Medulla oblongata (tissue), 1 donor: ENCODE data around the gene CUL4A.
"Not testable (repeated sequence)": the region's sequence is repeated elsewhere in the genome, so short reads cannot be mapped to it uniquely, and the experiment has no call there.

Source experiments
- DNase-seq: peaks from one replicate; pipeline ENCODE4 v3.0.0-alpha.2; 2015; ENCODE audit errors: extremely low spot score

CUL4A gene

DNA sequence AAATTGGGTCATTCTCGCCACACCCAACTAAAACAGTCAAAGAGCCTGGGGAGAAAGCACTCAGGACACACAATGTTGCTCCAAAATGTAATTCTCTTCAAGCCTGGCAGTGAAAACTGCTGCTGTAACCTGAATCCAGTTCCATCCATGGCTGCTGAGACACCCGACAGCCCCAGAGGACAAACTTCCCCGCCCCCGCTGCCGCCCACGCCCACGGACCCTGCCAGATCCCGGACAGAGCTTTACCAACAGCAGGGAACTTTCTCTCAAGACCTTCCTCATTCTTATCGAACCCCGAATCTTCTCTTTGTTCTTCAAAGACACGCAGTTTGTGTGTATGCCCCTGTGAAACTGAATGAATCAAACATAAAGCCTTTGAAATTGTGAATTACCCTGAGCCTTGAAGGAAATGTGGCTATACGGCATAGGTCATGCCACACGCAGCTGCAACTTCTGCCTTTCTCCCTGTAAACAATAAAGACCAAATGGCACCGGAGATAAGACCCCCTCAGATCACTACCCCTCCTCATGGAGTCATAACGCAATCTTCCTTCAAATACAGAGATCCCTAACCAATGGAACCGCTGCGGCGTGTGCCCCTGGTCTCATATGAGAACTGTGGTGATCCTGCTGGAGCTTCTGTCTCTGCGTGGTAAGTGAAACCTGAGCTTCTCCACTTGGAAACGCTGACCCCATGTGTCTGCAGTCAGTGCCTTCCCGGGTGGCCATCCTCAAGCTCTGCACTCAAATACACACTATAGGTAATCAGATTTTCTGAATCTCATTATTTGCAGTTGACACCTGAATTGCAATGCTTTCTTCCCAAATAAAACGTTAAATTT lies 82.8 kb downstream of the CUL4A start:
- peak; percentile 16 for DNase-seq

DNA sequence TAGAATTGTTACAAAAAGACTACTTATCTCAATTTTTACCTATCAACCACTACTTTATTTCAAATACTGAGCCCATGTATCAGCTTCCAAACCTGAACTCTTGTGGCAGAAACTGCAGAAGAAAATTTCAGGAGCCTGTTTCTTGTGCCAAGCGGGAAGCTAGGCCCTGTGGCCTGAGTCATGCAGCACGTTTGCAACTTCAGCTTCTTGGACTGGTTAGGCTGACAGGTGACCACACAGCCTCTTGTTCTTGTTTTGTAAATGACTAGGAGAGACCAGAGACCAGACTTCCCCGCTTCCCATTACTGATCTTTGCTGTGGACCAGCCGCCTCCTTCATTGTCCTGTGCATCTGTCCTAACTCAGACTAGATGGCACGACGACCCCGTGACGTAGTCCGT lies 84.3 kb downstream of the CUL4A start:
- no peak for DNase-seq

DNA sequence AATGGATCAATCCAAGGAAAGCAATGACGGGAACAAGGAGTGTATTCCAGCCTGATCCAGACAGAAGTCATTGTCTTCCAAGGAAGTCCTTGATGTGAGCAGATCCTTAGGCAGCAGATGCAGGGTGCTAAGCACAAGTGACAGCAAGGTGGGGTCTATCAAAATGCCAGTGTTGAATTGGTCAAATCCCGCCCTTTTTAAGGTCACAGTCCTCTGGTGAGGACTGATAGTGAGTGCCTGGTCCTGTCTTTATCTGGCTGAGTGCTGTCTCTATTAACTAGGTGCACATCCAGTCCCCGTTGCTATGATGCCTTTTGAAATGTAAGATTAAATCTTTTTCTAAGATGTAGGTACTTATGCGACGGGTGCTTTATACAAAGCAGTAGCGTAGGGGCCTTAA lies 86.4 kb downstream of the CUL4A start:
- no peak for DNase-seq

DNA sequence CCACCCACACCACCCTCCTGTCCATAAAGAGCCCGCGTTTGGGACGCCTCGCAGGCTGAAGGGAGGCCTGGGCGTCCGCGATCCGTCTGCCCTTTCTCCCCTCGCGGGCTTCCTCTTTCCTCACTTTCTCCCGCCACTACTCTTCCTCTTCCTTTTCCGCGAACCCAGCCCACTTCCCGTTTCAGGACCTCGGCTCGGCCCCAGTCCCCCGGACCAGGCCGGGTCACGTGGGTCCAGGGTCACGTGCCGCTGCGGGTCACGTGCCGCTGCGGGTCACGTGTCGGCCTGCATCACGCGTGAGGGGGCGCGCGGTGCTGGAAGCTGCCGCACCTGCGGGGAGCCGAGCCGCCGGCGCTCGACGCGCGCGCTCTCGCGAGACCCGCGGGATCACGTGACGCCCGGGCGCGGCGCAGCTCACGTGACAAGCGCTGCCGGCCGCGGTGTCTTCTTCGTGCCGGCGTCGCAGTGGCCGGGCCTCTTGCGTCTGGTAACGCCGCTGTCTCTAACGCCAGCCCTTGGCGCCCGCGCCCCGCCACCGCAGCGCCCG lies 87.5 kb downstream of the CUL4A start, which contains the start of gene LAMP1:
Gene LAMP1 (plus strand): TSS at position 417 of the 547 bp plus-strand sequence. CDS start 196 bp downstream, outside the sequence.
- peak; percentile 95 for DNase-seq

DNA sequence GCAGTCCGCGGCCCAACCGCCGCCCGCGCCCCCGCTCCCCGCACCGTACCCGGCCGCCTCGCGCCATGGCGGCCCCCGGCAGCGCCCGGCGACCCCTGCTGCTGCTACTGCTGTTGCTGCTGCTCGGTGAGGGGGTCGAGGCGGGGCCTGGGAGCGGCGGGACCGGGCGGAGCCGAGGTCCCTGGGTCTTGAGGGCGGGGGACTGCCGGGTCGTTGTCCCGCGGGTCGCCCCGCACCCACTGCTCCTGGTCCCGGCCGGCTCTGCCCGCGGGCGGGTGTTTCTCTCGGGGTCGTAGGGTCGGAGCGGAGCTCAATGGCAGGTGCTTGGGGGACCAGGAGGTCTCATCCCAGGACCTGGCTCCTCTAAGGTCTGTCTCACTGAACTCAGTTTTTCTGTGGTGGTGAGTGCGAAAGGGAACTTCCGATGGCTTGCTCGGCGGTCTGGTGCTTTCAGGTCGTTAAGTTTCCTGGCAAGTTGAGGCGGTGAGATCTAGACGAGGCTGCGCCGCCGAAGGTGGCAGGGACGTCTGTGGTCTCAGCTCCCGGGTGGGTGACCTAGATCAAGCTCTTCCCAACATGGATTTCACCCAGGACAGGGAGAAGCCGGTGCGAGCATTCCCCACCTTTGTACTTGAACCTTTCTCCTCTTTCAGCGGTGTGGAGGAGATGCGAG lies 88.1 kb downstream of the CUL4A start:
- DNase-seq, result peak; percentile 30

DNA sequence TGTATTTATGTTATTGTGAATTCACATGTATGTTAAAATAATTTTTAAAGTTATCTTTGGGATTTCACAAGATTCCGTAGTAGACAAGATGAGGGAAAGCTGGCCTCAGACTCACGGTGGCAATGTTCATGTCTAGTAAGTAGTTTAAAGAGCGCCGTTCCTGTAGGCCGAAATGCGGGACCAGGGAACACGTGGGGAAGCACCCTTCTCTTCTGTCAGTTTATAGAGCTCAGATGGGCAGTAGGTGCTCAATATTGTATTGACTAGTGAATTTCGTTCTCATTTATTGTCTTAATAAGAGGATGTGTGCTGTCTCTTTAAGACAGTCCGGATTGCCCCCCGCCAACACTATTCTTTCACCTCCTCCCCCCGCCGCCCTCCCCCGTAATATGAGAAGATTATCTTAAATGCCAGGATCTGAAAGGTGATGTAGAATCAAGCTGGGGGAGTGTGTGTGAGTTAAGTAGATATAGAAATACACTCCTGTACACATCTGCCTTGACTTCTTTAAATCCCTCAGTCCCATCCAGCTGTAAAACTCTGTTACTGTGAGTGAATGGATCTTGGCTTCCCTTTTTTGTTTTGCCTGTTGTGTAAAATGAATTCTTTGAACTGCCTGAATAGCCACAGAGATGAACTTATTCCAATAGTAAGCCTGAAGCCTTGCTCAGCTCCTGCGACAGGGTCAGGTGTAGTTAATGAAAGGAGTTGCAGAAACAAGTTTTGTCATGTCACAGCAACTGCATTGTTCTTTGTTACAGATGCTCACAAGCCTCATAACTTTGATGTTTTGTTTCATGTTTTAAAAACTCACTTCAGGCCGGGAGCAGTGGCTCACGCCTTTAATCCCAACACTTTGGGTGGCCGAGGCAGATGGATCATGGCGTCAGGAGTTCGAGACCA lies 88.9 kb downstream of the CUL4A start:
- DNase-seq, result peak; percentile 9

DNA sequence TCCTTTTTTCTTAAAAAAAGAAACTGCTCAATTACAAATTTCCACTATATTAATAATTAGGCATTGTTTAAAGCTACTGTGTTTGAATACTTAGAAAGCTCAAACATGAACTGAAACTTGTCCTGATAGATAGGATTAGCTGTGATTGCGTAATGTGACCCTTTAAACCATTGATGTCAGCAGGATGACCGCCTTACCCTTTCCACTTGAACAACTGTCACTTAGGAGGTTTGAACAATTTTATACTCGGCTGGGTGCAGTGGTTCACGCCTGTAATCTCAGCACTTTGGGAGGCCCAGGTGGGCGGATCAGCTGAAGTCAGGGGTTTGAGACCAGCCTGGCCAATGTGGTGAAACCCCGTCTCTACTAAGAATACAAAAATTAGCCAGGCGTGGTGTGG lies 90.5 kb downstream of the CUL4A start:
- DNase-seq, result peak; percentile 51

DNA sequence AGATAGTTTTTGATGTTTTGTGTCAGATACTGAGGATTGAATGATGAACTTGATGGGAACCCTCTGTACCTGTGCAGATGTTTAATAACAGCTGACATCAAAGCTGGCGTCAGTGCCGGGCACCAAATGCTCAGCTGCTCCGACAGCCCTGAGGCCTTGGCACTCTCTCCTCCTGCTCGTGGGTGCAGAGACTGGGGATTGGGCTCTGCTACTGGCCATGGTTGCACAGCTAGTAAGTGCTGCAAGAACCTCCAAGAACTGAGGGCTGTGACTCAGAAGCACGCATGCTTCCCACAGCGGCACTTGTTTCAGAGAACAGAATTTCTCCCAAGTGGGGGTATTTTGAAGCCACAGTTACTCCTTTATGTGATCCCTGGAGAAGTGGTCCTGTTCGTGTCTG lies 93.6 kb downstream of the CUL4A start:
- DNase-seq, result no peak

DNA sequence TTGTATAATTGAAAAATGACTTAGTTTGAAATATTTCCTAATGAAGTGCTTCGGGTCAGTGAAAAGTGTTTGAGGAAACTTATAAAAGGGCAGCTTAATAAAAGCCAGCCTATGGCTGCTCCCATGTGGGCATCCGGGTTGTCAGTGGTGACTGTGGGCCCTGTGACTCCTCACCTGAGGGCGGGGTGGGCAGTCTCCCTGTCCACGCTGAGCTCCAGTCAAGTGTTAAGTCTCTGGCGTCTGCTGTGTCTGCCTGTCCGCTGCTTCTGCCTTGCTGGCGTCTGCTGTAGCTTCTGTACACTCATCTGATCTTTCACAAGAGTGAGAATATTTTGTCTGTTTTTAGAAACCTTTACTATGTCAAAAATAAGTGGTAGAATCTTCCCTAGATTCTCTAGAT lies 94.7 kb downstream of the CUL4A start:
- DNase-seq, result no peak

DNA sequence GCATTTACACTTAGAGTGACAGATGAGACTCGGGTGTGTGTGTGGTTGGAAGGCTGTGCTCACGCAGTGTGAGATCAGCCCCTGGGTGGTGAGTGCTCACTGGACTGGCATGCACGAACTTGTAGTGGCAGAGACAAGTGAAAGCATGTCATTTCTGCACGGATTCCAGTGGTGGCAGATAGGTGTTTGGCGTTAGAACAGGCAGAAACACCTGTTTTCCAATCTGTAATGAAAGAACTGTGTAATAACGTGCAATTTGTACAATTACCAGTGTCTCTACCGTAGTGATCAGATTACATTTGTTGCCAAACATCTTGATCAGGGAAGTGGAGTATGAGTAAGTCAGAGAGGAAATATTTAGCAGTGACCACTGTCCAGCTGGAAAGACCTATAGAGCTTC lies 95.8 kb downstream of the CUL4A start:
- no peak for DNase-seq

DNA sequence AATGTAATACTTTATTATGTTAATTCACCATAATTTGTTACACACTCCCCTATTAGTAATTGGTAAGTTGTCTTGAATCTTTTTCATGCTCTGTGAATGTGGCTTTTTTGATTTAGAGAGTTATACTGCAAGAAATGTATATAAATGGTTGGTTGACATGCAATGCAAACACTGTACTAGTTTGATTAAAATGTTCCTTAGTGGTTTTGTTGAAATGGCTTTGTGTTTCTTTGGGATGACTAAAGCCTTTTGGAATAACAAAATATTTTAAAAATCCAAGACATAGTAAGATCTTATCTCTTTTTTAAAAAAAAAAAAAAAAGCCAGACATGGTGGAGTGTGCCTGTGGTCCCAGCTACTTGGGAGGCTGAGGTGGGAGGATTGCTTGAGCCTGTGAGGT lies 98.1 kb downstream of the CUL4A start:
- DNase-seq, result no peak

DNA sequence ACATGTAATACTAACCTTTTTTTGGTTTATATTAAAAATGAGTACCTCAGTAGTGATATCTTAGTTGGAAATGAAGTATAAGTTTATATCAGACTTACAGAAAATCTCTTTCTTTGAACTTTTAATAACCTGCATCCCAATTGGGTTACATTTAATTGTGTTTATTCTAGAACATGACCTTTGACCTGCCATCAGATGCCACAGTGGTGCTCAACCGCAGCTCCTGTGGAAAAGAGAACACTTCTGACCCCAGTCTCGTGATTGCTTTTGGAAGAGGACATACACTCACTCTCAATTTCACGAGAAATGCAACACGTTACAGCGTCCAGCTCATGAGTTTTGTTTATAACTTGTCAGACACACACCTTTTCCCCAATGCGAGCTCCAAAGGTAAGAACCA lies 100.1 kb downstream of the CUL4A start:
- DNase-seq, result no peak

DNA sequence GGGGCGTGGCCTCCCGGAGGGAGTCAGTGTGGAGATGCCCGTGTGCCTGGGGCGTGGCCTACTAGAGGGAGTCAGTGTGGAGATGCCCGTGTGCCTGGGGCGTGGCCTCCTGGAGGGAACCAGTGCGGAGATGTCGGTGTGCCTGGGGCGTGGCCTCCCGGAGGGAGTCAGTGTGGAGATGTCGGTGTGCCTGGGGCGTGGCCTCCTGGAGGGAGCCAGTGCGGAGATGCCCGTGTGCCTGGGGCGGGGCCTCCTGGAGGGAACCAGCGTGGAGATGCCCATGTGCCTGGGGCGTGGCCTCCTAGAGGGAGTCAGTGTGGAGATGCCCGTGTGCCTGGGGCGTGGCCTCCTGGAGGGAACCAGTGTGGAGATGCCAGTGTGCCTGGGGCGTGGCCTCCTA lies 104.7 kb downstream of the CUL4A start:
- DNase-seq, result not testable (repeated sequence)

DNA sequence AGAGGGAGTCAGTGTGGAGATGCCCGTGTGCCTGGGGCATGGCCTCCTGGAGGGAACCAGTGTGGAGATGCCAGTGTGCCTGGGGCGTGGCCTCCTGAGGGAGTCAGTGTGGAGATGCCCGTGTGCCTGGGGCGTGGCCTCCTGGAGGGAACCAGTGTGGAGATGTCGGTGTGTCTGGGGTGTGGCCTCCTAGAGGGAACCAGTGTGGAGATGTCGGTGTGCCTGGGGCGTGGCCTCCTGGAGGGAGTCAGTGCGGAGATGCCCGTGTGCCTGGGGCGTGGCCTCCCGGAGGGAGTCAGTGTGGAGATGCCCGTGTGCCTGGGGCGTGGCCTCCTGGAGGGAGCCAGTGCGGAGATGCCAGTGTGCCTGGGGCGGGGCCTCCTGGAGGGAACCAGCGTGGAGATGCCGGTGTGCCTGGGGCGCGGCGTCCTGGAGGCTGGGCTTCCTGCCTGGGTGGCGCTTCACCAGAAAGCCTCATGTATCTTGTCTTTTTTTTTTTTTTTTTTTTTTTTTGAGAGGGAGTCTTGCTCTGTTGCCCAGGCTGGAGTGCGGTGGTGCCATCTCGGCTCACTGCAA lies 105.6 kb downstream of the CUL4A start:
- not testable (repeated sequence) for DNase-seq

DNA sequence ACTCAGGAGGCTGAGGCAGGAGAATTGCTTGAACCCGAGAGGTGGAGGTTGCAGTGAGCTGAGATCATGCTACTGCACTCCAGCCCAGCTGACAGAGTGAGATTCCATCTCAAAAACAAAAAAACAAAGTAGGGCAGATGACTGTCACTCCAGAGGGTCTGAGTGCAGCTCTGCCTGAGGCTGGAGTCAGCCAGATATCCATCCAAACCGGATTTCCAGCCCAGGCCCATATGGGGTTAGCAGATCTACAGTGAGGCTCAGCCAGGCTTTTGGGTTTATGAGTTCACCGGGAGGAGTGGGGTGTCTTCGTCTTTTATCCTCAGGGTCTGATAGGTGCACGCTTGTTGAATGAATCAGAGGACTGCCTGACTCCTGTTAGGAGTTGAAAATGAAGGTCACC lies 106.6 kb downstream of the CUL4A start:
- DNase-seq, result no peak
